Sigmoid colon (tissue), 3 donors: Measurements from ENCODE around the gene ACIN1.

Experiments
- POLR2A ChIP-seq, 2 donors: fragments of 450-650 bp; IDR thresholded peaks; one replicate each; pipeline ENCODE4 v1.6.1; 2016; ENCODE audit warnings: antibody characterized with exemption in 2 of 2, mild to moderate bottlenecking in 2 of 2, moderate library complexity in 2 of 2
- TF ChIP-seq, protein P1 (sequence below), 4 experiments: fragments of 450-650 bp in 3 of 4; fragments of 200-600 bp in 1 of 4; IDR thresholded peaks; one replicate each; pipeline ENCODE4 v1.5.1; 2016 to 2019; ENCODE audit warnings: antibody characterized with exemption in 4 of 4, mild to moderate bottlenecking in 3 of 4, moderate library complexity in 2 of 4

DNA sequence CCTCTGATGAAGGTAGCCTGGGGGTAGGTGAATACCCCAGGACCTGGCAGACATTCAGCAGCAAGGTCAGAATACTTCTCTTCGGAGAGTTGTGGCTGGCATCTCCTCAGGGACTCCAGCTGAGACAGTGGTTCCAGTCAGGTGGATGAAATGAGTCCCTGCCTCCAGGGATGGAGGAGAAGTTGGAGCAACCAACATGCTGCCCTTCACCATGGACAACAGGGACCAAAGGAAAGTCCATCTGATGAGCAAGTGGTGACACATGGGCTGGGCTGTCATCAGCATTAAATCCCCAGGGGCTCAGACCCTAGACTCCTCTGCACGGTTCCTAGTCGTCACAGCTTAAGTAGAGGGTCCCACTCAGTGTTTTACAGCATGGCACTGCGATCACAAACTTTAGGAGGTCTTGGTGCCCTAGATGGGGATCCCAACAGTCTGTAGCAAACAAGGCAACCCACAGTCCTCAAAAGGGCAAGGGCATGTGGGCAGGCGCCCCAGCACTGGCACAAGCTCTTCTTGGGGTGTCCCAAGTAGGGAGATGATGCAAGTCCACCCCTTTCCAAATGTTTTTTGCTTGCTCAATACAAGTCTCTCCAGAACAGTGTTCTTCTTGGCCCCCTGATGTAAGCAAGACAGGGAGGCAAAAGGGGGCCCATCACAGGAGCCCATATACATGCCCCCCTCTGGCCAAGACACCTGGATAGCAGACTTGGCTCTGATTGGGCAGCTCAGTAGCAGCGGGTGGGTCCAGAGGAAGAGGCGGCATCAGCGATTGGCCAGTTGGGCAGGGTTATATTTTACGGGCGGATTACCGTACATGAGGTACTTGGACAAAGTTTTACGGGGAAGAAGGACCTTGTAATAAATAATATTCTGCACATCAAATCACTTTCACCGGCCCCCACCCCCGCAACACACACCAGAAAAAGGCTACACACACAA lies 26.8 kb downstream of the ACIN1 start:
- TF ChIP-seq, protein P1, sequence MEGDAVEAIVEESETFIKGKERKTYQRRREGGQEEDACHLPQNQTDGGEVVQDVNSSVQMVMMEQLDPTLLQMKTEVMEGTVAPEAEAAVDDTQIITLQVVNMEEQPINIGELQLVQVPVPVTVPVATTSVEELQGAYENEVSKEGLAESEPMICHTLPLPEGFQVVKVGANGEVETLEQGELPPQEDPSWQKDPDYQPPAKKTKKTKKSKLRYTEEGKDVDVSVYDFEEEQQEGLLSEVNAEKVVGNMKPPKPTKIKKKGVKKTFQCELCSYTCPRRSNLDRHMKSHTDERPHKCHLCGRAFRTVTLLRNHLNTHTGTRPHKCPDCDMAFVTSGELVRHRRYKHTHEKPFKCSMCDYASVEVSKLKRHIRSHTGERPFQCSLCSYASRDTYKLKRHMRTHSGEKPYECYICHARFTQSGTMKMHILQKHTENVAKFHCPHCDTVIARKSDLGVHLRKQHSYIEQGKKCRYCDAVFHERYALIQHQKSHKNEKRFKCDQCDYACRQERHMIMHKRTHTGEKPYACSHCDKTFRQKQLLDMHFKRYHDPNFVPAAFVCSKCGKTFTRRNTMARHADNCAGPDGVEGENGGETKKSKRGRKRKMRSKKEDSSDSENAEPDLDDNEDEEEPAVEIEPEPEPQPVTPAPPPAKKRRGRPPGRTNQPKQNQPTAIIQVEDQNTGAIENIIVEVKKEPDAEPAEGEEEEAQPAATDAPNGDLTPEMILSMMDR (IDR thresholded peaks at IDR 0.05) = no peak
- no peak for TF ChIP-seq POLR2A (IDR thresholded peaks at IDR 0.05)
